SU-DHL-6 (cell line): ENCODE results near the gene PAPSS1.

Experiments
- H2AFZ ChIP-seq: fragments of 200-600 bp; sonication (generic); 2 replicates; pipeline ENCODE4 v1.6.1; 2014; ENCODE audit warnings: low read depth, mild to moderate bottlenecking, moderate library complexity, mixed read lengths, antibody characterized with exemption, low read length; ENCODE audit not compliant: severe bottlenecking
- H3F3A ChIP-seq: fragments of 200-600 bp; shearing (Covaris generic); 2 replicates; pipeline ENCODE4 v1.6.0; 2016; ENCODE audit warnings: antibody characterized with exemption, mild to moderate bottlenecking; ENCODE audit not compliant: insufficient read depth
- H3K27ac ChIP-seq: fragments of 200-600 bp; sonication (generic); 2 replicates; pipeline ENCODE4 v1.5.1; 2016; ENCODE audit warnings: low read depth, mild to moderate bottlenecking, low read length, moderate library complexity, mixed read lengths
- H3K27me3 ChIP-seq: fragments of 200-600 bp; sonication (generic), shearing (Covaris generic); 2 replicates; pipeline ENCODE4 v1.6.0; 2014; ENCODE audit warnings: mild to moderate bottlenecking, low read length
- H3K36me3 ChIP-seq: fragments of 200-600 bp; sonication (generic); 2 replicates; pipeline ENCODE4 v1.6.1; 2014; ENCODE audit warnings: mild to moderate bottlenecking, low read length, mixed read lengths
- H3K4me2 ChIP-seq: fragments of 300-600, 200-600 bp; shearing (Covaris generic), sonication (generic); 2 replicates; pipeline ENCODE4 v1.6.0; 2014; ENCODE audit warnings: low read length, low read depth, mild to moderate bottlenecking; ENCODE audit not compliant: poor library complexity, severe bottlenecking
- H3K4me3 ChIP-seq: fragments of 200-600 bp; sonication (generic); 2 replicates; pipeline ENCODE4 v1.5.1; 2014; ENCODE audit warnings: antibody characterized with exemption, low read length, mild to moderate bottlenecking, mixed read lengths; ENCODE audit not compliant: insufficient read depth, poor library complexity, severe bottlenecking
- H3K79me2 ChIP-seq: fragments of 200-600 bp; sonication (generic); 2 replicates; pipeline ENCODE4 v1.6.1; 2014; ENCODE audit warnings: mild to moderate bottlenecking, low read length, moderate library complexity; ENCODE audit not compliant: insufficient read depth
- H3K9ac ChIP-seq: fragments of 200-600 bp; sonication (generic); 2 replicates; pipeline ENCODE4 v1.7.0; 2014; ENCODE audit warnings: mild to moderate bottlenecking, low read length
- H3K9me2 ChIP-seq: fragments of 200-600 bp; sonication (generic); replicated peaks from 2 replicates; pipeline ENCODE4 v1.6.1; 2014; ENCODE audit warnings: low read length; ENCODE audit not compliant: insufficient read depth
- H3K9me3 ChIP-seq: fragments of 200-600 bp; sonication (generic); 2 replicates; pipeline ENCODE4 v1.6.1; 2014; ENCODE audit warnings: low read length, mixed read lengths; ENCODE audit not compliant: insufficient read depth
- H4K20me1 ChIP-seq: fragments of 200-600 bp; sonication (generic); 2 replicates; pipeline ENCODE4 v1.6.1; 2014; ENCODE audit warnings: low read depth, mild to moderate bottlenecking, antibody characterized with exemption, low read length, moderate library complexity, mixed read lengths
- CTCF ChIP-seq: fragments of 200-600 bp; sonication (generic); IDR thresholded peaks from one replicate; pipeline ENCODE4 v1.5.1; 2017; ENCODE audit warnings: antibody characterized with exemption, mild to moderate bottlenecking, low read length, moderate library complexity; ENCODE audit not compliant: insufficient read depth, poor library complexity, severe bottlenecking
- EZH2phosphoT487 ChIP-seq: fragments of 200-600 bp; sonication (generic), shearing (Covaris generic); conservative IDR thresholded peaks from 2 replicates; pipeline ENCODE4 v1.6.1; 2018; ENCODE audit warnings: mild to moderate bottlenecking, antibody characterized with exemption, low read length, moderate library complexity, mixed read lengths

PAPSS1 gene

GRCh38 chr4:107693132-107693531 is 26.9 kb downstream of the PAPSS1 start:
- Histone ChIP-seq H4K20me1 (no peaks in the 10 kb centered on the region), H3K36me3 (no peaks in the 10 kb centered on the region), H2AFZ (no peak overlapping the region), H3K4me3 (no peak overlapping the region), H3K27me3 (no peaks in the 10 kb centered on the region), H3K9me2 (no peaks in the 10 kb centered on the region), H3F3A (no peaks in the 10 kb centered on the region), H3K79me2 (no peaks in the 10 kb centered on the region), H3K9ac (no peak overlapping the region), H3K27ac (no peak overlapping the region), H3K9me3 (no peaks in the 10 kb centered on the region), H3K4me2 (no peak overlapping the region)
- TF ChIP-seq CTCF = no peak
- TF ChIP-seq EZH2phosphoT487 = no peak

- H2AFZ ChIP-seq = no peak overlapping the region
- H3K9ac ChIP-seq = no peak overlapping the region
- TF ChIP-seq CTCF (no peak), EZH2phosphoT487 (no peak)
- no peaks in the 10 kb centered on the region for H3K9me2 ChIP-seq
- no peaks in the 10 kb centered on the region for H3F3A ChIP-seq
- H3K9me3 ChIP-seq = no peaks in the 10 kb centered on the region
- no peak overlapping the region for H3K4me2 ChIP-seq
- H3K79me2 ChIP-seq = no peaks in the 10 kb centered on the region
- H3K27ac ChIP-seq = no peak overlapping the region
- H3K27me3 ChIP-seq = no peaks in the 10 kb centered on the region
- H4K20me1 ChIP-seq = no peaks in the 10 kb centered on the region
- no peak overlapping the region for H3K4me3 ChIP-seq
- H3K36me3 ChIP-seq = no peaks in the 10 kb centered on the region
These were observed 27.8 kb downstream of the PAPSS1 start for GRCh38 chr4:107692202-107692601.

DNA sequence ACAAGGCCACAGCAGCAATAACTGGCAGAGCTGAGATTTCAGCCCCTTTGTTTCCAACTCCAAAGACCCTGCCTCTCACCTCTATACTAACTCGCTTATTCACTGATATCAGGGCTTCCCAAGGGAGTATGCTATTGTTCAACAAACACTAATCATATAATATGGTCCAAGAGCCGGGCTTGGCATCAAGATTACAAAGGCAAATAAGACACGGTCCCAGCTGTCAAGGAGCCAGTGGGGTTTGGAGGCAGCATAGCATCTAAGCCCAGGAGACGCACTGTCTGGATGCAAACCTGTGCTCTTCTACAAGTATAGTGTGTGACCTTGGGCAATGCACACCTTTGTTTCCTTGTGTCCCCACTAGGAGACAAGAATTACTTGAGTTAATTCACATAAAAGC is 28.7 kb downstream of the PAPSS1 start:
- H3K79me2 ChIP-seq = no peaks in the 10 kb centered on the region
- H3K36me3 ChIP-seq = no peaks in the 10 kb centered on the region
- H3K9ac ChIP-seq = no peak overlapping the region

More for the DNA sequence above, 28.7 kb downstream of the PAPSS1 start:
- Histone ChIP-seq H4K20me1 (no peaks in the 10 kb centered on the region), H3K9me3 (no peaks in the 10 kb centered on the region), H3K27me3 (no peaks in the 10 kb centered on the region), H3K27ac (no peak overlapping the region), H3K4me2 (no peak overlapping the region), H3K4me3 (no peak overlapping the region), H3F3A (no peaks in the 10 kb centered on the region), H3K9me2 (no peaks in the 10 kb centered on the region), H2AFZ (no peak overlapping the region)
- TF ChIP-seq CTCF (no peak), EZH2phosphoT487 (no peak)
